Mesenchymal stem cell (in vitro differentiated cells and primary cell): ENCODE results near the gene TAF10.

ENCODE experiments used
- DNase-seq: peaks from one replicate; pipeline ENCODE4 v3.0.0-alpha.2; 2013
- H2AFZ ChIP-seq: one replicate; pipeline ENCODE4 v1.6.1; 2013; ENCODE audit warnings: low read depth, mild to moderate bottlenecking, control low read depth, inconsistent platforms, low read length, moderate library complexity
- H2AK5ac ChIP-seq: 2 replicates; pipeline ENCODE4 v1.6.1; 2013; ENCODE audit warnings: low read length, moderate library complexity, mild to moderate bottlenecking, inconsistent platforms; ENCODE audit not compliant: severe bottlenecking
- H2BK120ac ChIP-seq: one replicate; pipeline ENCODE4 v1.6.1; 2013; ENCODE audit warnings: low read depth, mild to moderate bottlenecking, inconsistent platforms, low read length, moderate library complexity
- H2BK12ac ChIP-seq, 2 experiments: one replicate each; pipeline ENCODE4 v1.6.1; 2013; ENCODE audit warnings: inconsistent platforms in 2 of 2, low read length in 2 of 2, mild to moderate bottlenecking in 2 of 2, moderate library complexity in 2 of 2, control low read depth in 1 of 2
- H2BK15ac ChIP-seq: one replicate; pipeline ENCODE4 v1.6.1; 2013; ENCODE audit warnings: mild to moderate bottlenecking, low read depth, inconsistent platforms; ENCODE audit not compliant: poor library complexity, severe bottlenecking
- H2BK5ac ChIP-seq: 2 replicates; pipeline ENCODE4 v1.6.1; 2013; ENCODE audit warnings: low read depth, mild to moderate bottlenecking, low read length, control low read depth, inconsistent platforms; ENCODE audit not compliant: poor library complexity, severe bottlenecking
- H3K14ac ChIP-seq, 2 experiments: one replicate each; pipeline ENCODE4 v1.6.1; 2013; ENCODE audit warnings: inconsistent platforms in 2 of 2, low read length in 2 of 2, control low read depth in 1 of 2, mild to moderate bottlenecking in 1 of 2, moderate library complexity in 1 of 2
- H3K18ac ChIP-seq, 2 experiments: one replicate each; pipeline ENCODE4 v1.6.1; 2013; ENCODE audit warnings: inconsistent platforms in 2 of 2, low read length in 2 of 2, control low read depth in 1 of 2, low read depth in 1 of 2, mild to moderate bottlenecking in 1 of 2
- H3K23ac ChIP-seq, 2 experiments: one replicate each; pipeline ENCODE4 v1.6.1; 2013; ENCODE audit warnings: inconsistent platforms in 2 of 2, low read length in 2 of 2, mild to moderate bottlenecking in 2 of 2, moderate library complexity in 2 of 2, control low read depth in 1 of 2
- H3K27ac ChIP-seq: 2 replicates; pipeline ENCODE4 v1.5.1; 2013; ENCODE audit warnings: mild to moderate bottlenecking, moderate library complexity, low read length, control low read depth, inconsistent platforms; ENCODE audit not compliant: poor library complexity, severe bottlenecking
- H3K27me3 ChIP-seq, 2 experiments: 2 replicates each; pipeline versions ENCODE4 v1.6.1 to v1.7.0; 2013; ENCODE audit warnings: low read length in 2 of 2, mild to moderate bottlenecking in 2 of 2, moderate library complexity in 2 of 2, control low read depth in 1 of 2, inconsistent platforms in 1 of 2; ENCODE audit not compliant: control insufficient read depth in 1 of 2, insufficient read depth in 1 of 2
- H3K36me3 ChIP-seq, 2 experiments: 2 replicates each; pipeline versions ENCODE4 v1.6.1 to v1.7.0; 2013; ENCODE audit warnings: low read length in 2 of 2, control low read depth in 1 of 2, inconsistent platforms in 1 of 2, low read depth in 1 of 2, mild to moderate bottlenecking in 1 of 2; ENCODE audit not compliant: insufficient read depth in 2 of 2, control insufficient read depth in 1 of 2
- H3K4ac ChIP-seq, 2 experiments: one replicate each; pipeline ENCODE4 v1.6.1; 2013; ENCODE audit warnings: inconsistent platforms in 2 of 2, low read length in 2 of 2, mild to moderate bottlenecking in 2 of 2, moderate library complexity in 2 of 2, control low read depth in 1 of 2, low read depth in 1 of 2
- H3K4me1 ChIP-seq: 2 replicates; pipeline ENCODE4 v1.6.1; 2013; ENCODE audit warnings: low read depth, low read length, control low read depth; ENCODE audit not compliant: control insufficient read depth, insufficient read depth
- H3K4me2 ChIP-seq: 2 replicates; pipeline ENCODE4 v1.6.1; 2013; ENCODE audit warnings: low read length, mild to moderate bottlenecking, inconsistent platforms; ENCODE audit not compliant: poor library complexity, severe bottlenecking
- H3K4me3 ChIP-seq, 2 experiments: 2 replicates each; pipeline versions ENCODE4 v1.5.1 to v1.7.0; 2013; ENCODE audit warnings: low read length in 2 of 2, mild to moderate bottlenecking in 2 of 2, control low read depth in 1 of 2, low read depth in 1 of 2; ENCODE audit not compliant: insufficient read depth in 1 of 2
- H3K79me1 ChIP-seq: replicated peaks from 2 replicates; pipeline ENCODE4 v1.6.1; 2013; ENCODE audit warnings: mild to moderate bottlenecking, control low read depth, low read length, inconsistent platforms; ENCODE audit not compliant: poor library complexity, severe bottlenecking
- H3K9ac ChIP-seq: 2 replicates; pipeline ENCODE4 v1.7.0; 2013; ENCODE audit warnings: mild to moderate bottlenecking, low read length, moderate library complexity
- H3K9me3 ChIP-seq: 2 replicates; pipeline ENCODE4 v1.7.0; 2013; ENCODE audit warnings: mild to moderate bottlenecking, low read length; ENCODE audit not compliant: control insufficient read depth
- H4K8ac ChIP-seq: one replicate; pipeline ENCODE4 v1.6.1; 2013; ENCODE audit warnings: inconsistent platforms, mild to moderate bottlenecking, low read length, moderate library complexity
- H4K91ac ChIP-seq: one replicate; pipeline ENCODE4 v1.6.1; 2013; ENCODE audit warnings: mild to moderate bottlenecking, low read length, inconsistent platforms
- WGBS: methylation state at CpG from one replicate; pipeline ENCODE4 v1.1.7; 2013; ENCODE audit warnings: mixed read lengths; 5-methylcytosine and 5-hydroxymethylcytosine counted together

Gene TAF10

DNA sequence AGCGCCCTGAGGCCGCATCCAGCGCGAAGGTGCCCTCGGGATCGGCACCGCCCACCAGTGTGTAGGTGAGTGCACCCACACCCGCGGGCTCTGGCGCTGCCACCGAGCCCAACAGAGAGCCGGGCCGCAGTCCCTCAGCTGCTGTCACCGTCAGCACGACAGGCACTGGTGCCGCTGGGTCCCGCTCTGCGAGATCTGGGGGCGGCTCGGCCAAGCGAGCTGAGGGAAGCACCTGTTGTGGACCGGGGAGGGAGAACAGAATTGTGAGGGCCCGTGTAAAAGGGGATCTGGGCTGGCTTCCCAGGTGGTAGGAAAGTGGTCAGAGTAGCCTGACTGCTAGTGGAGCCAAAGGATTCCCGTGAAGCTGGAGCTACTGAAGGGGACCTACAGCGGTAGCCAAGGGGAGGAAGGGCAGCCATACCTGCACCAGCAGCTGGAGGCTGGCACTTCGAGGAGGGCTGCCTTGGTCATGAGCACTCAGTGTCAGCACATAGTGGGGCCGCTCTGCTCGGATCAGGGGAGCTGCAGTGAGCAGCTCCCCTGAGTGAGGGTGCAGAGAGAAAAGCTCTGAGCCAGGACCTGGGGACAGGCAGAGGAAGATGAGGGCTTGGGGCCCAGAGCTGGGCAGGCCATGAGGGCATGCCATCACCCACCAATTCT is 18.7 kb upstream of the TAF10 start:
- Histone ChIP-seq H3K36me3 (peaks cover under 1 to 47% of the 10 kb centered on the region in 2 experiments), H4K91ac (peak overlapping the region; percentile 15), H3K9ac (no peak overlapping the region), H2AFZ (no peak overlapping the region), H3K4me1 (peaks cover 4% of the 10 kb centered on the region), H3K27me3 (peaks cover 0 to 8% of the 10 kb centered on the region in 2 experiments), H3K18ac (no peak overlapping the region), H2BK15ac (no peak overlapping the region), H3K4me3 (no peak overlapping the region), H3K9me3 (no peaks in the 10 kb centered on the region), H2BK120ac (no peak overlapping the region), H2BK5ac (no peak overlapping the region), H3K4ac (no peak overlapping the region), H2AK5ac (no peak overlapping the region), H2BK12ac (no peak overlapping the region), H4K8ac (peak overlapping the region; percentile 35), H3K14ac (no peak overlapping the region), H3K23ac (no peak overlapping the region), H3K27ac (no peak overlapping the region), H3K79me1 (no peaks in the 10 kb centered on the region), H3K4me2 (no peak overlapping the region)
- 82% methylated on average over 28 of the region's 28 CpGs for WGBS
- DNase-seq: no peak

DNA sequence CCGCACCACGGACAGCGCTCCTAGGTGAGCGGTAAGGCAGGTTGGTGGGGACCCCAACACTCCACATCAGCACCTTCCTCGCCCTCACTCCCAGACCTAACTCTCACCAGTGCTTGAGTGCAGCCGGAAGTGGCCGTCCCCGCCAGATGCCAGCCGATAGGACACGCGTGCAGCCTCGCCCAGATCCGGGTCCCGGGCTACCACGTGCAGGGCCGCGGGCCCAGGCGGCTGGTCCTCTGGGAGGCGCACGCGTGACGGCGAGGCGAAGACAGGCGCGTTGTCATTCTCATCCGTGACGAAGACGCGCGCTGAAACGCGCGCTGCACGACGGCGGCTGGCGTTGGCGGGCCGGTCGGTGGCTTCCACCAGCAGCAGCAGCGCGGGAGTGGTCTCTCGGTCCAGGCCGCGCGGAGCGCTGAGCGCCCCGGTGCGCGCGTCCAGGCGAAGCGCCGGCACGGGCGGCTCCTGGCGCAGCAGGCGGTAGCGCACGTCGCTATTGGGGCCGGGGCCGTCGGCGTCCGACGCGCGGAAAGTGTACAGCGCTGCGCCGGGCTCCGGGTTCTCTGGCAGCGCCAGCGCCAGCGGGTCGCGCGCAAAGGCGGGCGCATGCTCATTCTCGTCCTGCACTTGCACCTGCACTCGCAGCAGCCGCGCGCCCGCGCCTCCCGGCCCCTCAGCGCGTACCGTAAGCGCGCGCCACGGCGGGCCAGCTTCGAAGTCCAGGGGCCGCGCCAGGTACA is 18.0 kb upstream of the TAF10 start:
- H3K79me1 ChIP-seq: no peaks in the 10 kb centered on the region
- no peaks in the 10 kb centered on the region for H3K4me1 ChIP-seq
- no peak overlapping the region for H2BK12ac ChIP-seq
- no peak overlapping the region for H3K18ac ChIP-seq
- H3K4me3 ChIP-seq: no peak overlapping the region
- peaks cover 7 to 52% of the 10 kb centered on the region in 2 experiments for H3K36me3 ChIP-seq
- no peak overlapping the region for H3K14ac ChIP-seq
- H2BK120ac ChIP-seq: no peak overlapping the region
- DNase-seq: no peak
- no peak overlapping the region for H2AK5ac ChIP-seq
- 80% methylated on average over 100 of the region's 102 CpGs for WGBS
- no peak overlapping the region for H3K9ac ChIP-seq
- H2BK5ac ChIP-seq: no peak overlapping the region
- no peak overlapping the region for H2AFZ ChIP-seq
- no peak overlapping the region for H3K4me2 ChIP-seq
- peak overlapping the region; percentile 15 for H4K91ac ChIP-seq
- no peak overlapping the region for H2BK15ac ChIP-seq
- H3K9me3 ChIP-seq: no peaks in the 10 kb centered on the region
- H3K4ac ChIP-seq: no peak overlapping the region
- no peak overlapping the region for H3K27ac ChIP-seq
- peaks cover 0 to 12% of the 10 kb centered on the region in 2 experiments for H3K27me3 ChIP-seq
- no peak overlapping the region for H3K23ac ChIP-seq
- H4K8ac ChIP-seq: peak overlapping the region; percentile 67

- peaks cover 0 to 16% of the 10 kb centered on the region in 2 experiments for H3K27me3 ChIP-seq
These were observed 17.5 kb upstream of the TAF10 start for GRCh38 chr11:6629573-6629891.

DNA sequence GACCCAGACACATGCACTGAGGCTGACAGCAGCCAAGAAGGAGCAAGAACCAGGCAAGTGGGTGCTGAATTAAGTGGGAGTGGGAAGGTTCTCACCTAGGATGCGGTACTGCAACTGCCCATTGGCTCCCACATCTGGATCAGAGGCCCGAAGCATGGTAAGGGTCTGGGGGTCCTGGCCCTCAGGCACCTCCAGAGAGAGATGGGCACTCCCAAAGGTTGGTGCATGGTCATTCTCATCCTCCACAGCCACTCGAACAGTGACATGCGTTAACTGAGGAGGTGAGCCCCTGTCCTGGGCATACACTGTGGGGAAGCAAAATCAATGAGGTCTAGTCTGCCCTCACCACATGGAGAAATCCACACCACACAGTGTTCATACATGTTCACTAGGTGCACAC is 16.5 kb upstream of the TAF10 start:
- Histone ChIP-seq H3K4me2 (no peak overlapping the region), H3K9me3 (no peaks in the 10 kb centered on the region)

More at GRCh38 chr11:6629573-6629891, 17.5 kb upstream of the TAF10 start:
- no peak overlapping the region for H4K91ac ChIP-seq
- H3K4me2 ChIP-seq: no peak overlapping the region
- no peaks in the 10 kb centered on the region for H3K4me1 ChIP-seq
- peaks cover 7 to 58% of the 10 kb centered on the region in 2 experiments for H3K36me3 ChIP-seq
- peak overlapping the region; percentile 19 for H4K8ac ChIP-seq
- H2BK120ac ChIP-seq: no peak overlapping the region
- no peak overlapping the region for H2AK5ac ChIP-seq
- no peak overlapping the region for H2BK15ac ChIP-seq
- no peak overlapping the region for H2BK5ac ChIP-seq
- H3K23ac ChIP-seq: no peak overlapping the region
- no peak overlapping the region for H2AFZ ChIP-seq
- H3K18ac ChIP-seq: no peak overlapping the region
- no peak overlapping the region for H2BK12ac ChIP-seq
- WGBS: 95% methylated on average over 24 of the region's 24 CpGs
- no peak overlapping the region for H3K4me3 ChIP-seq
- H3K9me3 ChIP-seq: no peaks in the 10 kb centered on the region
- H3K4ac ChIP-seq: no peak overlapping the region
- H3K79me1 ChIP-seq: no peaks in the 10 kb centered on the region
- no peak overlapping the region for H3K27ac ChIP-seq
- no peak for DNase-seq
- H3K9ac ChIP-seq: no peak overlapping the region
- no peak overlapping the region for H3K14ac ChIP-seq

More for the DNA sequence above, 16.5 kb upstream of the TAF10 start:
- H2BK120ac ChIP-seq: no peak overlapping the region
- H2BK5ac ChIP-seq: no peak overlapping the region
- H3K18ac ChIP-seq: no peak overlapping the region
- no peaks in the 10 kb centered on the region for H3K4me1 ChIP-seq
- H3K4ac ChIP-seq: no peak overlapping the region
- no peak overlapping the region for H4K91ac ChIP-seq
- H4K8ac ChIP-seq: no peak overlapping the region
- no peak for DNase-seq
- no peak overlapping the region for H2AK5ac ChIP-seq
- no peak overlapping the region for H2BK15ac ChIP-seq
- WGBS: 95% methylated on average over 4 of the region's 4 CpGs
- no peak overlapping the region for H3K4me3 ChIP-seq
- H3K27me3 ChIP-seq: peaks cover 0 to 18% of the 10 kb centered on the region in 2 experiments
- H3K79me1 ChIP-seq: no peaks in the 10 kb centered on the region
- H3K14ac ChIP-seq: no peak overlapping the region
- no peak overlapping the region for H2AFZ ChIP-seq
- H3K23ac ChIP-seq: no peak overlapping the region
- H2BK12ac ChIP-seq: no peak overlapping the region
- peaks cover 7 to 62% of the 10 kb centered on the region in 2 experiments for H3K36me3 ChIP-seq
- H3K9ac ChIP-seq: no peak overlapping the region
- H3K27ac ChIP-seq: no peak overlapping the region
